ENCODE data around the gene CCND1.

GRCh38 chr11:69666752-69667536 lies 26.0 kb downstream of the CCND1 start:
- no peak for TF ChIP-seq EZH2 (IDR thresholded peaks at IDR 0.05; ENCODE audit: borderline replicate concordance, low read depth, low read length)
- TF ChIP-seq CTCF (IDR thresholded peaks at IDR 0.05 in 2 of 3, conservative IDR thresholded peaks at IDR 0.05 in 1 of 3; ENCODE audit: insufficient read depth in 2 of 3, low read depth in 1 of 3, low read length in 3 of 3): no peak
- no peak for TF ChIP-seq MYNN (IDR thresholded peaks at IDR 0.05)
- TF ChIP-seq MYNN (CRISPR knock-in tag; IDR thresholded peaks at IDR 0.05): no peak
- TF ChIP-seq CREB1 (IDR thresholded peaks at IDR 0.05): no peak
- no peak for TF ChIP-seq CREB1 (CRISPR knock-in tag; IDR thresholded peaks at IDR 0.05)
- no peak for TF ChIP-seq HNRNPK (IDR thresholded peaks at IDR 0.05; ENCODE audit: low read depth, low read length, poor library complexity, severe bottlenecking)
- no peak for TF ChIP-seq ZNF655 (CRISPR knock-in tag; IDR thresholded peaks at IDR 0.05)
- TF ChIP-seq FOXP4 (CRISPR knock-in tag; IDR thresholded peaks at IDR 0.05; ENCODE audit: borderline replicate concordance): no peak
